Esophagus mucosa (tissue), 1 donor: ENCODE data around the gene SMCO2. TPM values are rescaled to one million over a fixed set of nuclear protein-coding genes. Genes with fewer than 3 reads are reported as not detected.
A peak's percentile ranks its signal among the peaks of the same experiment; 100 is the strongest.
"Not testable (repeated sequence)": the region's sequence is repeated elsewhere in the genome, so short reads cannot be mapped to it uniquely, and the experiment has no call there.

ENCODE experiments used
- ATAC-seq: fragments of 200-7000 bp; cut with Tn5 transposase; one replicate; pipeline ENCODE4 v1.9.1; 2020
- total RNA-seq: library from RNA; stranded (reverse); gene quantifications from one replicate; pipeline ENCODE4 v1.2.4, GENCODE V29; 2023
- donor health status: DM: yes; HTN: yes; CAD: no.

The SMCO2 gene
- total RNA-seq, 1 donor from 2014 or later = 0.76 TPM

DNA sequence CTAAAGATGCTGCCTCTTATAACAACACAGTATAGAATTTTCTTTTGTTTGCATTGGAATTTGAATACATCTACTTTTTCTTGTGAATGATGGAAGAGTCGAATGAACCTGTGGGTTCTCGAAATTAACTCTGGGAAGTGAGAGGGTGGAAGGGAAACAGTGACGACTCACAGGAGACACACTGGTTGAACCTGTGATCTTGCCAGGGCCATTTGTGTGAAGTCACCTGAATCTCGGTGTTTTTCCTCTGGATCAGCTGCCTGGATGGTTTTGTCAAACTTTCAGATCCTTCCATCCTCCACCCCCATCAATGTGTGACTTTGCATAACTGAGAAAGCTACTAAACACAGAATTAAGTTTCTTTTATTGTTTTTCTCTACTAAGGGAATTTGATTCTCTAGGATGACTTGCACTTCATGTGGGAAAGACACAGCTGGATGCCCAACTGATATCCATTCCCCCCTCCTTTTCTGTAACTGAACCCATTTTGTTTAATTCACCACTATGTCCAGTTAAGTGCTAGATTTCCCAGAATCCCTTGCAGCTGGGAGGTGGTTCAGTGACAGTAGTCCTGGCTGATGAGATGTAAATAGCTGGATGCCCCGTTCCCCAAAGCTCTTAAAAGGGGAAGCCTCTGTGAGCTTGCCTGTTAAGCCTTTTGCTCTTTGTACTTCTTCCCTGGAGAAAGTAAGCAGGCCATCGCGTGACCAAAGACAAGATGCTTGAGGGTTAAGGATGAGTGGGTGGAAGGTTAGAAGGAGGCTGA, 83.8 kb downstream of the SMCO2 start:
- no peak for ATAC-seq

DNA sequence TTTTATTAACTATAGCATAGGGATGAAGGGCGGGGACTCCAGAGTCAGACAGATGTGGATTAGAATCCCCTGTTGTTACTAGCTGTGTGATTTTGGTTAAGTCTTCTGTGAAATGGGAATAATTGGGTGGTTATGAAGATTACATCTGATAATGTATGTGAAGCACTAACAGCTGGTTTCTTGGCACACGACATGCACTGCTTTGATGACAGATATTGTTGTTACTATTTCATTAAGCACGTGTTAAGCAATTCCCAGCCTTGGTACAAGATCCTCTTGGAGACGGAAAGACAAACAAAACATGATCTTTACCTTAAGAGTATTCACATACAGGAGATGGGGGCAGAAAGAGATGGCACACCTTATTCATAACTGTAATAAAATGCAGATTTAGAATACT, 85.4 kb downstream of the SMCO2 start:
- no peak for ATAC-seq

- ATAC-seq = no peak
Measured at GRCh38 chr12:27534060-27534764, 87.7 kb downstream of the SMCO2 start.

DNA sequence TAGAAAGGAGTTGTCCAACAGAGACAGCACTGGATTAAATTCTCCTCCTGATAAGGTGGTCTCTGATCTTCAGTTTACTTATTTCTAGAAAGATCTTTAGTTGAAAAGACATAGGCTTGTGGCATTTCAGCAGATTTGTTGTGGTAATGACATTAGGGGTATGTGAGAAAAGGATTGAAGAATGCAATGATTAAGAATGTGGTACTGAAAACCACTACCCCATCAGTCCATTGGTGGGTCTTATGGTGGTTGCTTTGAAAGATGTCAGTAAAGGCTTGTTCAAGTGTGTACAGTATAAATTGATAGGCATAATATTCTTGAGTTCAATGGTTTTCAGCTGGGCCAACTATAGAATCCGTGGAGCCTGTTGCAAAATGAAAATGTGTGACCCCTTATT, 88.2 kb downstream of the SMCO2 start:
- no peak for ATAC-seq

GRCh38 chr12:27535318-27535717, 88.8 kb downstream of the SMCO2 start:
- no peak for ATAC-seq

GRCh38 chr12:27537855-27538675, 91.5 kb downstream of the SMCO2 start:
- no peak for ATAC-seq

DNA sequence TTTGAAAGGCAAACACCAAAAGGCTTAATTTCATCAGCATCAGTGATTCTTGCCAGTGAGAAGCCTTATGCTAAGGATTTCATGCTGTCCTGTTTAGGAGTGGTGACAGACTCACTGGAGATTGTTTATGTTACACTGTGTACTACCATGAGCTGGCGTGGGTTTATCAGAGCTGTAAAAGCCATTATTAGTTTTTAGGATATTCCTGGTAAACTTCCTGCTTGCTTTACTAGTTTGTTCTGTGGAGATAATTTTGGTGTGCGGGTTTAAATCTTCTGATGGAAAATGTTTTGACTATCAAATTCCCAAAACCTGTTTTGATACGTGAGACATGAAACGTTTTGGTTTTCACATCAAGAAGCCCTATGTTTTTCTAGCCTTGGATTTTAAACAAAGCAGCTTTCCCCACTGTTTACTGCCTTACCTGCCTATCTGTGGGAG, 92.7 kb downstream of the SMCO2 start:
- no peak for ATAC-seq

DNA sequence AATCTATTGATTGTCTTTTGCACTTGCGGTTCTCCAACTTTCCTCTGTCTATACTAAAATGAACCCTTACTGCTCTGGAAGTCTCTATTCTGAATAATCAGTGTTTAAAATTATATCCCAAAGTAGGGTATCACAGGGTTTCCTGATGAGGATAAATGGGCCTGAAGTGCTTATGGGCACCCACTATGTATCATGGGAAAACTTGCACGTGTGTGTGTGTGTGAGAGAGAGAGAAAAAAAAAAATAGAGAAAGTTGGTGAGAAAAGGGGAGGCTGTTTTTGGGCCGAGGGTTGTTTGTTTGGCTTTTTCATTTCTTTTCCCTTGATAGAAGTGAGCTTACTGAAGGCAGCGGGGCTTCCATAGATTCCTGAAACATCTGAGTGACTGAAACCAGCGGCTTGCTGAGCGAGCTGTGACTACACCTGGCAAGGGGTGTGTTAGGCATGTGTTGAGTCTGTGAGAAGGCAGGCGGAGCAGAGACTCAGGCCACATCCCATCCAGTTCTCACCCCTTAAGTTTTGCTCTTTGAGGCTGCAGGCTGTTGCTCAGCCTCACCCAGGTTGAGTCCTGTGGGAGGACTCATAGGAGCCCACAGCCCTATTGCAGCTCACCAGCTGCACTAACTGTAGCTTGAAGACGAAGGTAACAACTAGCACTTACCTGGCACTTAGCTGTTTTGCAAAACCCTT, 94.6 kb downstream of the SMCO2 start:
- peak; percentile 92 for ATAC-seq

GRCh38 chr12:27542628-27543027, 96.1 kb downstream of the SMCO2 start:
- peak; percentile 77 for ATAC-seq

DNA sequence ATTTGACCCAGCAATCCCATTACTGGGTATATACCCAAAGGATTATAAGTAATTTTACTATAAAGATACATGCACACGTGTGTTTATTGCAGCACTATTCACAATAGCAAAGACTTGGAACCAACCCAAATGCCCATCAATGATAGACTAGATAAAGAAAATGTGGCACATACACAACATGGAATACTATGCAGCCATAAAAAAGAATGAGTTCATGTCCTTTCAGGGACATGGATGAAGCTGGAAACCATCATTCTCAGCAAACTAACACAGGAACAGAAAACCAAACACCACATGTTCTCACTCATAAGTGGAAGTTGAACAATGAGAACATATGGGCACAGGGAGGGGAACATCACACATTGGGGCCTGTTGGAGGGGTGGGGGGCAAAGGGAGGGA, 98.3 kb downstream of the SMCO2 start:
- ATAC-seq = not testable (repeated sequence)

- ATAC-seq = no peak
Measured at GRCh38 chr12:27545665-27546064, 99.1 kb downstream of the SMCO2 start.

GRCh38 chr12:27547592-27547991, 101.1 kb downstream of the SMCO2 start:
- ATAC-seq = no peak

DNA sequence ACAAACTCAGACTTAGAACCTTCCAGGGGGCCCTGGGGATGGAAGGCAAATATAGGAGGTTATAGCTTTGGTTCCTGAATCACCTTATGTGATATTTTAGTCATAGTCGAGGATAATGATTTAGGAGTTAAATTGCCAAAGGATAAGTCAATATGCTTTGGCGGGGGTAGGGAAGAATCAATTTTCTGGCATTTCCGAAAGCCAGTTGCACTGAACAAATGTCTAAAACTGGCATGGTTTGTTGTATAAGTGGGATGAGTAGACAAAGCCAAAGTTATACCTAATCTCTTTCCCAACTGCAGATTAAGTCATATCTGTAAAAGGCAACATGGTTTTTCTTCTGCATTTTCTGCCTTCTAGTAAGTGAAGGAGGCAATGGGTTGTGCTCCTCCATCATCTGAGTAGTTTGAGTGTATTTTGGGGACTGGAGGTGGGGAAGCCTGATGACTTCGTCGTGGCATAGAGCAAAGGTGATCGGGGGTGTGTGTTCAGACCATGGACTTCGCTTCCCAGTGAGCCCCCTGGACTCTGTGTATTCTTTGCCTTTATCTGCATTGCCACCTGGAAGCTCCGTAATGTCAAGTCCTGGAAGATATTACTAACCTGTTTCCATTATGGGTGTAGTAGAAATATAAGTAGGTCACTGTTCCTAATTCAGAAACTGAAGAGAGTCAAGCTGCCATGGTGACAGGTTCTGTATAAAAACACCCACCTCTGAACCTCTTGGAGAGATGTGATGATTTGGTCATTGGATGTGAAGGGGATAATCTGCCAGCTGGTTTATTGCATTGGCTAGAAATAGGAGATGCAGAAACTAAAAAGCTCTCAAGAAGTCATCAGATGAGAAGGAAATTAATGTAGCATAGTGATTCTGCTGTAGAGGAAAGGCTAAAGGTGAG, 102.0 kb downstream of the SMCO2 start:
- no peak for ATAC-seq

DNA sequence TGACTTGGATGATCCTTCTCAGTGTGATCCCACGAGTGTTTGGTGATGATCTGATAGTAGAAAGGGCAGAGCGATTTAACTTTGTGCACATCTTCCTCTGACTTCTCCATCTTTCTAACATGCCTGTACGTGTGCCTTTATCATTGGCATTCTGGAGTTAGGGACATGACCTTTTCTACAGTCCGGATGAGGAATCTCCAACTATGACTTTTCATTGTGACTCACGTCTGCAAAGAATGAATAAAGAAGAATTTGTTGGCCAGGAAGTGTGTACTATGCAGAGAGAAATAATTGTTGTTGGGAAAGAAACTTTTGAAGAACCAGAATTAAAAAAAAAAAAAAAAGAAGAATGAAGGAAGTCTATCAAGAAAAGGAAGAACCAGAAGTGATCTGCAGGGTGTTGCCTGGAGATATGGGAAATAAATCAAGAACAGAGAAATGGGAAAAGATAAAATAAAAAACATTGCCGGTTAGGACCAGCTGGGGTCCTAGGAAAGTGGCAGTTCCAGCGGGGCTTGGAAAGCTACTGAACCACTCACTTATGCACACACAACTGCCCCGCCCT, 102.8 kb downstream of the SMCO2 start:
- peak; percentile 87 for ATAC-seq

DNA sequence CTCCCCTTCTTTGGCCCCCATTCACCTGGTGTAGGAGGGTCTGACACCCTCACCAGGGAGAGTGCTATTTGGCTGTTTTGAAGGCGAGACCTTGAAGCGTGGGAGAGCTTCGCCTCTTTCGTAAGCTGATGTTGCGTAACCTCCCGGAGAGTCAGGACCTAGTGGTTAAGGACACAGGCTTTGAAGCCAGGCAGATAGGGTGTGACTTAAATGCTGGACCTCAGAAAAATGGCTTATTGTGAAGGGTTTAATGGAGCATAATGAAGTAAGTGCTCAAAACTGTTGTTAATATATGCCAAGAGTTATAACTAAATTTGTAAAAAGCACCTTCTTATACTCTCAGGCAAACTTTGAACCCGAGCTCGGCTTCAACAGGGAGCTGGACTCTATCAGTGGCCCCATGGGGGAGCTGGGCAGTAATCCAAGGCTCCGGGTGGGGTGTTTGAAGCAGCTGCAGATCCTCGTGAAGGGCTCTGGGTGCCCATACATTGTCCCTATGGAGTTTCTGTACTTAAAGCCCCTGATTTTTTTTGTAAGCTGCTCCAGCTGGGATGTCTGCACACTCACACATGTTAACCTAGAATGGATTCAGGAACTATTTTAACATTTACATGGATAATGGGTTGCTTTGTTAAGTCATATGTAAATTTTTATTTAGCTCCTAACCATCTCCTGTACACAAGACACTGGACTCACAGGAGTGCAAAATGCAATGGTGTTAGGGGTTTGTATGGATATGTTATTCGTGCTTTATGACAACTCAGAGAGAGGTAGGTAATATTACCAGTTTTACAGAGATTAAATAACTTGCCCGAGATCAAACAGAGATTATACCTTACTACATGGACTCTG, 103.5 kb downstream of the SMCO2 start:
- peak; percentile 80 for ATAC-seq

- ATAC-seq = no peak
Measured at GRCh38 chr12:27550653-27550975, 104.1 kb downstream of the SMCO2 start.

DNA sequence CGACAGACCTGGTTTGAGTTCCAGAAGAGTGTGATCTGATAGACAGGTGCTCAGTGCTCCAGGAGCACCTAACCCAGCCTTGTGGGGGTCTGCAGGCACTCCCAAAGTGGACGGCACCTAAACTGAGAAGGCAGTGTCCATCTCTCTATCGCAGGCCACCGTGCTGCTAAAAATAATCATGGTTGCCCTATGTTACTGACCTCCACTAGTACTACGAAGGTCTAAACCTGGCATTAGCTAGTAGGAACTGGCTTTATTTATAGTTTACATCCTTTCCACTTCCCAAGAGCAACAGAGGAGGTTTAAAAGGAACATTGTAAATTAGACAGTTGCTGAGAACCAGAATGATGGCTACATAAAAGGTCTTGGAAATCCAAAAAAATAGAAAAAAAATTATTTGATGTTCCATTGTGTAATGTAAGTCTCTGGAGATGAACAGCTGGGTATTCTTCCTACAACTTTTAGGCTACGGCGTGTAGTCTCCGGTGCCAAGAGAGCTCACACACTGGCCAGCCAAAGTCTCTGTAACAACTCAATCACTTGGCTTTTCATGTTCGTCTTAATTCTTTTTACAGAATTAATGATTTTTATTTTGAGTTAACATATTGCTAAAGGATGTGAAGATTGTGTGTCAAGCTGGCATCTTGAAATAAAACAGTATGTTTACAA, 104.8 kb downstream of the SMCO2 start:
- ATAC-seq = no peak
